GM12892 (cell line): ENCODE results near the gene FGF18.

Source experiments
- POLR2A ChIP-seq: IDR thresholded peaks from 2 replicates; pipeline ENCODE4 v1.6.1; 2011; ENCODE audit warnings: low read depth, low read length, control low read depth
- POLR2AphosphoS5 ChIP-seq: IDR thresholded peaks from 2 replicates; pipeline ENCODE4 v1.6.1; 2011; ENCODE audit warnings: low read depth, low read length, control low read depth
- TAF1 ChIP-seq: IDR thresholded peaks from 2 replicates; pipeline ENCODE4 v1.6.1; 2011; ENCODE audit warnings: low read depth, mild to moderate bottlenecking, control low read depth, low read length, borderline replicate concordance

DNA sequence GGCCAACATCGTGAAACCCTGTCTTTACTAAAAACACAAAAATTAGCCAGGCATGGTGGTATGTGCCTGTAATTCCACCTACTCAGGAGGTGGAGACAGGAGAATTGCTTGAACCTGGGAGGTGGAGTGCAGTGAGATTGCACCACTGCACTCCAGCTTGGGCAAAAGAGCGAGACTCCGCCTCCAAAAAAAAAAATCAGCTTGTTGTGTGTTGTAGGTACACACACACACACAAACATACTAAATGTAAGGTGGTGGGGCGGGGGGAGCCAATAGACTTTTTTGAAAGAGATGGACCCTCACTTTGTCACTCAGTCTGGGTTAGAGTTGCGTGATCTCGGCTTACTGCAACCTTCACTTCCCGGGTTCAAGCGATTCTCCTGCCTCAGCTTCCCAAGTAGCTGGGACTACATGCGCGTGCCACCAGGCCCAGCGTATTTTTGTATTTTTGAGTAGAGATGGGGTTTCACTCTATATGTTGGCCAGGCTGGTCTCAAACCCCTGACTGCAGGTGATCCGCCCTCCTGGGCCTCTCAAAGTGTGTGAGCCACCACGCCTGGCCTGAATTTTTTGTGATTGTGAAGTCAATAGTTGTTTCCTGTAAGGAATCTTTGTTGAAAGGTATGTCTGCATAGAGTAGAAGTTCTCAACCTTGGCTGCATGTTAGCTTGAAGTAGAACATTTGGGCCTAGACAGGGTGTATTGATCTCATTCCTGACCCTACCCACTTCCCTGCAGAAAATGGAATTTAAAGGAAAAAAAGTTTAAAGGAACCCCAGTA lies 18.1 kb upstream of the FGF18 start:
- no peak for TF ChIP-seq POLR2A
- no peak for TF ChIP-seq TAF1
- TF ChIP-seq POLR2AphosphoS5 = 0 out of 2 replicates have a peak, but pooled peaks have one; percentile 24
